HepG2 (cell line): ENCODE results near the gene PPP2R5C. TPM values are rescaled to one million over a fixed set of nuclear protein-coding genes. Genes with fewer than 3 reads are reported as not detected.

Experiments
- CENPBD1 ChIP-seq: sonication (generic); formaldehyde crosslinking; IDR thresholded peaks from 2 replicates; pipeline ENCODE4 v1.8.0; 2022; ENCODE audit warnings: missing genetic modification reagents, low read depth, mild to moderate bottlenecking, borderline replicate concordance
- FIP1L1 ChIP-seq: fragments of 200-400 bp; formaldehyde crosslinking; IDR thresholded peaks from 2 replicates; pipeline ENCODE4 v1.6.1; 2018; ENCODE audit warnings: low read depth, mild to moderate bottlenecking, low read length, moderate library complexity, borderline replicate concordance; ENCODE audit not compliant: insufficient read depth
- GLMP ChIP-seq: sonication (generic); formaldehyde crosslinking; IDR thresholded peaks from 2 replicates; pipeline ENCODE4 v1.9.0; 2021; ENCODE audit warnings: missing genetic modification reagents, mild to moderate bottlenecking, borderline replicate concordance
- NFIB ChIP-seq: sonication (generic); formaldehyde crosslinking; IDR thresholded peaks from 2 replicates; pipeline ENCODE4 v1.9.0; 2021; ENCODE audit warnings: missing genetic modification reagents, mild to moderate bottlenecking, borderline replicate concordance
- REST ChIP-seq, 2 experiments: IDR thresholded peaks; 2 replicates each; pipeline ENCODE4 v1.6.1; 2011 to 2012; ENCODE audit warnings: low read length in 2 of 2, borderline replicate concordance in 1 of 2, low read depth in 1 of 2, mild to moderate bottlenecking in 1 of 2, moderate library complexity in 1 of 2
- STAT5B ChIP-seq: sonication (generic); formaldehyde crosslinking; IDR thresholded peaks from 2 replicates; pipeline ENCODE4 v1.4.0; 2020; ENCODE audit warnings: missing genetic modification reagents
- TFDP1 ChIP-seq: IDR thresholded peaks from 2 replicates; pipeline ENCODE4 v1.6.1; 2016; ENCODE audit warnings: missing compliant biosample characterization, missing genetic modification reagents, borderline replicate concordance
- TFE3 ChIP-seq: IDR thresholded peaks from 2 replicates; pipeline ENCODE4 v1.6.1; 2016
- ZNF362 ChIP-seq: sonication (generic); formaldehyde crosslinking; IDR thresholded peaks from 2 replicates; pipeline ENCODE4 v1.4.0; 2020; ENCODE audit warnings: missing genetic modification reagents, mild to moderate bottlenecking, borderline replicate concordance
- ZNF431 ChIP-seq: sonication (generic); formaldehyde crosslinking; IDR thresholded peaks from 2 replicates; pipeline ENCODE4 v1.9.0; 2022; ENCODE audit warnings: missing genetic modification reagents, low read depth, mild to moderate bottlenecking, borderline replicate concordance
- ZNF496 ChIP-seq: sonication (generic); formaldehyde crosslinking; IDR thresholded peaks from 2 replicates; pipeline ENCODE4 v1.8.1; 2023; ENCODE audit warnings: mild to moderate bottlenecking, moderate library complexity, missing genetic modification reagents; ENCODE audit not compliant: insufficient replicate concordance
- ZNF790 ChIP-seq: sonication (generic); formaldehyde crosslinking; IDR thresholded peaks from 2 replicates; pipeline ENCODE4 v1.8.0; 2022; ENCODE audit warnings: missing genetic modification reagents, mild to moderate bottlenecking, borderline replicate concordance
- polyA plus RNA-seq, 8 experiments: library from polyadenylated mRNA; depleted of rRNA in 3 of 8; stranded (reverse) in 7 of 8; unstranded in 1 of 8; fragments of >200 nt; fragmentation: Illumina TruSeq in 4 of 8; extraction: Trizol in 4 of 8; gene quantifications; 2 replicates each; pipeline versions ENCODE4 v1.2.1 to v1.2.3, GENCODE V29; 2011 to 2016; ENCODE audit warnings: low read depth in 4 of 8, missing spikeins in 1 of 8, mixed read lengths in 1 of 8; ENCODE audit not compliant: insufficient read depth in 1 of 8
- total RNA-seq, 5 experiments: library from RNA; depleted of rRNA; stranded (reverse); fragments of >200 nt; fragmentation: Illumina TruSeq; extraction: Trizol; gene quantifications; 2 replicates each; pipeline ENCODE4 v1.2.3, GENCODE V29; 2016; ENCODE audit warnings: low read depth in 1 of 5

The PPP2R5C gene
- total and polyA plus RNA-seq, 2 of the 13 experiments (the other 11 are each of a cell fraction or from before 2014, with no cell fraction given), result 74.3 to 78.5 TPM

- TF ChIP-seq ZNF790 (CRISPR knock-in tag), result no peak
- peak; percentile 84; the same call in 1 of the 2 replicates for TF ChIP-seq TFDP1
- 0 out of 2 replicates have a peak, but pooled peaks have one; percentile 50 for TF ChIP-seq NFIB
- no peak for TF ChIP-seq FIP1L1
- no peak for TF ChIP-seq TFE3 (CRISPR knock-in tag)
- TF ChIP-seq ZNF496 (CRISPR knock-in tag), result no peak
- no peak for TF ChIP-seq CENPBD1 (CRISPR knock-in tag)
- TF ChIP-seq GLMP (CRISPR knock-in tag), result no peak
- TF ChIP-seq REST (IDR thresholded peaks at IDR 0.05; ENCODE audit: borderline replicate concordance in 1 of 2, low read depth in 1 of 2, low read length in 2 of 2), result no peak
- no peak for TF ChIP-seq ZNF362 (CRISPR knock-in tag)
- TF ChIP-seq STAT5B (CRISPR knock-in tag), result no peak
- no peak for TF ChIP-seq ZNF431
Observed at GRCh38 chr14:101961011-101961721, 199.7 kb downstream of the PPP2R5C start (continued).
